ENCODE measurements around the gene PIGL. TPM values are rescaled to one million over a fixed set of nuclear protein-coding genes. Genes with fewer than 3 reads are reported as not detected.
A peak's percentile ranks its signal among the peaks of the same experiment; 100 is the strongest.

Gene PIGL
- total RNA-seq, 1 experiment from 2014 or later, result 44.1 TPM

DNA sequence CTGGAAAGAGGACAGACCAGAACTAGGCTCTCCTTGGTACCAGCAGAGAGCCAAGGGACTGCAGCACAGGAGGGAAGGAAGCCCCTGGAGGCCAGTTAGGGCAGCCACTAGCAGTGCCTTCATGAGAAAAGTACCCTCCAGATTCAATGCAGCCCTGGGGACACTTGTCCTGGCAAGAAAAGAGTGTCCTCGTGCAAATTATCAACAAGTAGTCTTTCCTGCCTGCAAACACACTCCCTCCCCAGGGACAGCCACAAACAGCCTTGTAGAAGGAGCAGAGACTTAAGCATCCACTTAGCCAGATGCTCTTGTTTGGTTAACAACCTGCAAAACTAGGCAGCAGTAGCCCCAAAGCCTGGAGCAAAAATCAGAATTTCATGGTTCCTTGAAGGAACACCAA is 112.0 kb downstream of the PIGL start:
- ChIA-PET POLR2A (no interaction called here), CTCF (interaction anchor here (1.1 kb wide), 1 partner anchor 24 kb away, joined by 3 read pairs; no protein-coding TSS in a partner anchor)
- DNase-seq (ENCODE audit: low spot score) (no peak), ATAC-seq (peak; percentile 51; the same call in 1 of the 2 replicates)
- no peak overlapping the region for H3K4me3 Mint-ChIP-seq
- H3K27ac Mint-ChIP-seq, result no peak overlapping the region; the same call in 1 of the 2 replicates
- no peaks in the 10 kb centered on the region for H3K36me3 Mint-ChIP-seq
- H3K27me3 Mint-ChIP-seq (ENCODE audit: low read depth), result no peaks in the 10 kb centered on the region
- H3K4me1 Mint-ChIP-seq, result peaks cover 2% of the 10 kb centered on the region; the same call in 1 of the 2 replicates
- no peaks in the 10 kb centered on the region for H3K9me3 Mint-ChIP-seq
- no peak for TF ChIP-seq JUN (CRISPR knock-in tag; IDR thresholded peaks at IDR 0.05)
- no peak for TF ChIP-seq FOXK1 (CRISPR knock-in tag; IDR thresholded peaks at IDR 0.05)
- TF ChIP-seq, protein P1, sequence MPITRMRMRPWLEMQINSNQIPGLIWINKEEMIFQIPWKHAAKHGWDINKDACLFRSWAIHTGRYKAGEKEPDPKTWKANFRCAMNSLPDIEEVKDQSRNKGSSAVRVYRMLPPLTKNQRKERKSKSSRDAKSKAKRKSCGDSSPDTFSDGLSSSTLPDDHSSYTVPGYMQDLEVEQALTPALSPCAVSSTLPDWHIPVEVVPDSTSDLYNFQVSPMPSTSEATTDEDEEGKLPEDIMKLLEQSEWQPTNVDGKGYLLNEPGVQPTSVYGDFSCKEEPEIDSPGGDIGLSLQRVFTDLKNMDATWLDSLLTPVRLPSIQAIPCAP (CRISPR knock-in tag; IDR thresholded peaks at IDR 0.05), result no peak
- TF ChIP-seq RELA (CRISPR knock-in tag; IDR thresholded peaks at IDR 0.05; ENCODE audit: borderline replicate concordance), result no peak
- TF ChIP-seq ZNF671 (CRISPR knock-in tag; IDR thresholded peaks at IDR 0.05), result no peak
- no peak for TF ChIP-seq FOXJ3 (CRISPR knock-in tag; IDR thresholded peaks at IDR 0.05; ENCODE audit: borderline replicate concordance)
- no peak for TF ChIP-seq ZBTB21 (CRISPR knock-in tag; IDR thresholded peaks at IDR 0.05; ENCODE audit: borderline replicate concordance)
- TF ChIP-seq, protein P2, sequence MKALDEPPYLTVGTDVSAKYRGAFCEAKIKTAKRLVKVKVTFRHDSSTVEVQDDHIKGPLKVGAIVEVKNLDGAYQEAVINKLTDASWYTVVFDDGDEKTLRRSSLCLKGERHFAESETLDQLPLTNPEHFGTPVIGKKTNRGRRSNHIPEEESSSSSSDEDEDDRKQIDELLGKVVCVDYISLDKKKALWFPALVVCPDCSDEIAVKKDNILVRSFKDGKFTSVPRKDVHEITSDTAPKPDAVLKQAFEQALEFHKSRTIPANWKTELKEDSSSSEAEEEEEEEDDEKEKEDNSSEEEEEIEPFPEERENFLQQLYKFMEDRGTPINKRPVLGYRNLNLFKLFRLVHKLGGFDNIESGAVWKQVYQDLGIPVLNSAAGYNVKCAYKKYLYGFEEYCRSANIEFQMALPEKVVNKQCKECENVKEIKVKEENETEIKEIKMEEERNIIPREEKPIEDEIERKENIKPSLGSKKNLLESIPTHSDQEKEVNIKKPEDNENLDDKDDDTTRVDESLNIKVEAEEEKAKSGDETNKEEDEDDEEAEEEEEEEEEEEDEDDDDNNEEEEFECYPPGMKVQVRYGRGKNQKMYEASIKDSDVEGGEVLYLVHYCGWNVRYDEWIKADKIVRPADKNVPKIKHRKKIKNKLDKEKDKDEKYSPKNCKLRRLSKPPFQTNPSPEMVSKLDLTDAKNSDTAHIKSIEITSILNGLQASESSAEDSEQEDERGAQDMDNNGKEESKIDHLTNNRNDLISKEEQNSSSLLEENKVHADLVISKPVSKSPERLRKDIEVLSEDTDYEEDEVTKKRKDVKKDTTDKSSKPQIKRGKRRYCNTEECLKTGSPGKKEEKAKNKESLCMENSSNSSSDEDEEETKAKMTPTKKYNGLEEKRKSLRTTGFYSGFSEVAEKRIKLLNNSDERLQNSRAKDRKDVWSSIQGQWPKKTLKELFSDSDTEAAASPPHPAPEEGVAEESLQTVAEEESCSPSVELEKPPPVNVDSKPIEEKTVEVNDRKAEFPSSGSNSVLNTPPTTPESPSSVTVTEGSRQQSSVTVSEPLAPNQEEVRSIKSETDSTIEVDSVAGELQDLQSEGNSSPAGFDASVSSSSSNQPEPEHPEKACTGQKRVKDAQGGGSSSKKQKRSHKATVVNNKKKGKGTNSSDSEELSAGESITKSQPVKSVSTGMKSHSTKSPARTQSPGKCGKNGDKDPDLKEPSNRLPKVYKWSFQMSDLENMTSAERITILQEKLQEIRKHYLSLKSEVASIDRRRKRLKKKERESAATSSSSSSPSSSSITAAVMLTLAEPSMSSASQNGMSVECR (CRISPR knock-in tag; IDR thresholded peaks at IDR 0.05; ENCODE audit: borderline replicate concordance), result no peak

DNA sequence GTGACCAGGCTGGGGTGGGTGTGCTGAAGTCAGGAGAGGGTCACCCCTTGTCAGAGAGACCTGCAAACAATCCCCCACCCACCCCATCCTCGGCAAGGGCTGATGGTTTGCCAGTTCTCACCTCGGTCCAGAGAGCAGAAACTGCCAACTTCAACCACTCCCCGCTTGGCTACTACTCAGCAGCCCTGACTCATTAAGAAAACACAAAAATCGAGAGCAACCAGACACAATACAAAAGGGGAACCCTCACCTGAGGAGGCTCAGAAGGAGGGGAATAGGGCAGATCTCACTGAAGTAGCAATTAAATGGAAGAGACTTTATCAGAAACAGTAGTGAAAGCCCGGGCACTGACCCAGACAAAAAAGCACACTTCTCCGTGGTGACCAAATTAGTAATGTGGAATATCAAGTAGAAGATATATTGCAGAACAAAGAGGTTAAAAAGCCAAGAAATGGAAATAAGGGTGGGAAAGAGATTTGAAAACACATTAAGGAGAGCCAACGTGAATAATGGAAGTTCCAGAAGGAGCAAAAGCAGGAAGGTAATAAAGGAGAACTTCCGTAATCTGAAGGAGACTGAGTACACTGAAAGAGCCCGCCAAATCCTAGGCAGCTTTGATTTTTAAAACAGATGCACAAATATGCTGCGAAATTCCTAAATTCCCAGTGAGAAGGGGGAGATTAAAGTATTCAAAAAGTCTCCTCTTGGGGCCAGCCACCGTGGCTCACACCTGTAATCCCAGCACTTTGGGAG is 112.7 kb downstream of the PIGL start:
- Mint-ChIP-seq H3K9me3 (no peaks in the 10 kb centered on the region), H3K4me1 (peaks cover 2% of the 10 kb centered on the region; the same call in 1 of the 2 replicates), H3K27ac (no peak overlapping the region), H3K27me3 (ENCODE audit: low read depth) (no peaks in the 10 kb centered on the region), H3K4me3 (no peak overlapping the region), H3K36me3 (no peaks in the 10 kb centered on the region)
- no peak for DNase-seq (ENCODE audit: low spot score)
- ChIA-PET CTCF (no interaction called here), POLR2A (no interaction called here)
- no peak for ATAC-seq
- TF ChIP-seq SMAD4 (CRISPR knock-in tag; IDR thresholded peaks at IDR 0.05) (no peak), JUN (CRISPR knock-in tag; IDR thresholded peaks at IDR 0.05) (no peak), ZNF232 (CRISPR knock-in tag; IDR thresholded peaks at IDR 0.05) (no peak), ZNF219 (CRISPR knock-in tag; IDR thresholded peaks at IDR 0.05; ENCODE audit: borderline replicate concordance) (no peak), ZNF317 (CRISPR knock-in tag; IDR thresholded peaks at IDR 0.05; ENCODE audit: borderline replicate concordance, low read depth) (no peak), CREM (CRISPR knock-in tag; IDR thresholded peaks at IDR 0.05) (no peak), ZNF416 (CRISPR knock-in tag; IDR thresholded peaks at IDR 0.05) (no peak), RORB (CRISPR knock-in tag; IDR thresholded peaks at IDR 0.05) (no peak), ZNF396 (CRISPR knock-in tag; IDR thresholded peaks at IDR 0.05; ENCODE audit: borderline replicate concordance) (no peak), FOXP1 (CRISPR knock-in tag; IDR thresholded peaks at IDR 0.05; ENCODE audit: borderline replicate concordance) (no peak), ZBTB21 (CRISPR knock-in tag; IDR thresholded peaks at IDR 0.05; ENCODE audit: borderline replicate concordance) (no peak), ZNF671 (CRISPR knock-in tag; IDR thresholded peaks at IDR 0.05) (no peak), TCF7 (CRISPR knock-in tag; IDR thresholded peaks at IDR 0.05; ENCODE audit: low read depth) (no peak), TEAD1 (CRISPR knock-in tag; IDR thresholded peaks at IDR 0.05) (no peak)
- TF ChIP-seq, protein P3, sequence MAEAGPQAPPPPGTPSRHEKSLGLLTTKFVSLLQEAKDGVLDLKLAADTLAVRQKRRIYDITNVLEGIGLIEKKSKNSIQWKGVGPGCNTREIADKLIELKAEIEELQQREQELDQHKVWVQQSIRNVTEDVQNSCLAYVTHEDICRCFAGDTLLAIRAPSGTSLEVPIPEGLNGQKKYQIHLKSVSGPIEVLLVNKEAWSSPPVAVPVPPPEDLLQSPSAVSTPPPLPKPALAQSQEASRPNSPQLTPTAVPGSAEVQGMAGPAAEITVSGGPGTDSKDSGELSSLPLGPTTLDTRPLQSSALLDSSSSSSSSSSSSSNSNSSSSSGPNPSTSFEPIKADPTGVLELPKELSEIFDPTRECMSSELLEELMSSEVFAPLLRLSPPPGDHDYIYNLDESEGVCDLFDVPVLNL (CRISPR knock-in tag; IDR thresholded peaks at IDR 0.05; ENCODE audit: borderline replicate concordance, low read depth), result no peak
- TF ChIP-seq, protein P4, sequence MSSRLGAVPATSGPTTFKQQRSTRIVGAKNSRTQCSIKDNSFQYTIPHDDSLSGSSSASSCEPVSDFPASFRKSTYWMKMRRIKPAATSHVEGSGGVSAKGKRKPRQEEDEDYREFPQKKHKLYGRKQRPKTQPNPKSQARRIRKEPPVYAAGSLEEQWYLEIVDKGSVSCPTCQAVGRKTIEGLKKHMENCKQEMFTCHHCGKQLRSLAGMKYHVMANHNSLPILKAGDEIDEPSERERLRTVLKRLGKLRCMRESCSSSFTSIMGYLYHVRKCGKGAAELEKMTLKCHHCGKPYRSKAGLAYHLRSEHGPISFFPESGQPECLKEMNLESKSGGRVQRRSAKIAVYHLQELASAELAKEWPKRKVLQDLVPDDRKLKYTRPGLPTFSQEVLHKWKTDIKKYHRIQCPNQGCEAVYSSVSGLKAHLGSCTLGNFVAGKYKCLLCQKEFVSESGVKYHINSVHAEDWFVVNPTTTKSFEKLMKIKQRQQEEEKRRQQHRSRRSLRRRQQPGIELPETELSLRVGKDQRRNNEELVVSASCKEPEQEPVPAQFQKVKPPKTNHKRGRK (CRISPR knock-in tag; IDR thresholded peaks at IDR 0.05; ENCODE audit: borderline replicate concordance), result no peak
- TF ChIP-seq, protein P5, sequence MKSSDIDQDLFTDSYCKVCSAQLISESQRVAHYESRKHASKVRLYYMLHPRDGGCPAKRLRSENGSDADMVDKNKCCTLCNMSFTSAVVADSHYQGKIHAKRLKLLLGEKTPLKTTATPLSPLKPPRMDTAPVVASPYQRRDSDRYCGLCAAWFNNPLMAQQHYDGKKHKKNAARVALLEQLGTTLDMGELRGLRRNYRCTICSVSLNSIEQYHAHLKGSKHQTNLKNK (CRISPR knock-in tag; IDR thresholded peaks at IDR 0.05), result no peak
- TF ChIP-seq, protein P6, sequence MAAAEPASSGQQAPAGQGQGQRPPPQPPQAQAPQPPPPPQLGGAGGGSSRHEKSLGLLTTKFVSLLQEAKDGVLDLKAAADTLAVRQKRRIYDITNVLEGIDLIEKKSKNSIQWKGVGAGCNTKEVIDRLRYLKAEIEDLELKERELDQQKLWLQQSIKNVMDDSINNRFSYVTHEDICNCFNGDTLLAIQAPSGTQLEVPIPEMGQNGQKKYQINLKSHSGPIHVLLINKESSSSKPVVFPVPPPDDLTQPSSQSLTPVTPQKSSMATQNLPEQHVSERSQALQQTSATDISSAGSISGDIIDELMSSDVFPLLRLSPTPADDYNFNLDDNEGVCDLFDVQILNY (CRISPR knock-in tag; IDR thresholded peaks at IDR 0.05), result no peak

Data from WTC11 (cell line).